Transverse colon (tissue), 3 donors: Measurements from ENCODE around the gene ITGB5.

ENCODE experiments used
- EP300 ChIP-seq: sonication (generic); formaldehyde crosslinking; IDR thresholded peaks from one replicate; pipeline ENCODE4 v1.6.1; 2017; ENCODE audit warnings: antibody characterized with exemption, low read depth
- POLR2A ChIP-seq: fragments of 450-650 bp; IDR thresholded peaks from one replicate; pipeline ENCODE4 v1.6.1; 2016; ENCODE audit warnings: antibody characterized with exemption, mild to moderate bottlenecking, moderate library complexity
- TF ChIP-seq, protein P1 (sequence below), 5 experiments: fragments of 200-600 bp in 3 of 5; fragments of 450-650 bp in 2 of 5; sonication (generic) in 3 of 5; IDR thresholded peaks; 1 replicate in 2 of 5; 2 replicates in 3 of 5; pipeline ENCODE4 v1.5.1; 2016 to 2017; ENCODE audit warnings: antibody characterized with exemption in 5 of 5, inconsistent platforms in 3 of 5, mild to moderate bottlenecking in 2 of 5, moderate library complexity in 1 of 5

DNA sequence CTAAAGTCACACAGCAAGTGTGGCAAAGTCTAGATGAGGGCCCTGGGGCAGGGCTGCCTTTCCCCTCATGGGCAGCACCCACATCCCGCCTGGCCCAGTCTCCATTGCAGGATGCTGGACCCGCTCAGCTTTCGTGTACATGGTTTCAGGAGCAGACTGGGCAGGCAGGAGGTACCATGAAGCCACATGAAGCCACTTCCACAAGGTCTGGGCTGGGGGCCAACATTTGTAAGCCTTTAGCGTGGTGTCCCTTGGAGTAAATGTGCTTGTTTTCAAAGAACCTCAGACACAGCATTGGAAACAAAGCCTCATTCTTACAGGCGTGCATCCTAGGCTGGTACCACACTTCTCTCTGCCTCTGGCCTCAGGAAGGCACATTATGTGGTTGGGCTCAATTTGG lies 122.4 kb downstream of the ITGB5 start:
- TF ChIP-seq, protein P1, sequence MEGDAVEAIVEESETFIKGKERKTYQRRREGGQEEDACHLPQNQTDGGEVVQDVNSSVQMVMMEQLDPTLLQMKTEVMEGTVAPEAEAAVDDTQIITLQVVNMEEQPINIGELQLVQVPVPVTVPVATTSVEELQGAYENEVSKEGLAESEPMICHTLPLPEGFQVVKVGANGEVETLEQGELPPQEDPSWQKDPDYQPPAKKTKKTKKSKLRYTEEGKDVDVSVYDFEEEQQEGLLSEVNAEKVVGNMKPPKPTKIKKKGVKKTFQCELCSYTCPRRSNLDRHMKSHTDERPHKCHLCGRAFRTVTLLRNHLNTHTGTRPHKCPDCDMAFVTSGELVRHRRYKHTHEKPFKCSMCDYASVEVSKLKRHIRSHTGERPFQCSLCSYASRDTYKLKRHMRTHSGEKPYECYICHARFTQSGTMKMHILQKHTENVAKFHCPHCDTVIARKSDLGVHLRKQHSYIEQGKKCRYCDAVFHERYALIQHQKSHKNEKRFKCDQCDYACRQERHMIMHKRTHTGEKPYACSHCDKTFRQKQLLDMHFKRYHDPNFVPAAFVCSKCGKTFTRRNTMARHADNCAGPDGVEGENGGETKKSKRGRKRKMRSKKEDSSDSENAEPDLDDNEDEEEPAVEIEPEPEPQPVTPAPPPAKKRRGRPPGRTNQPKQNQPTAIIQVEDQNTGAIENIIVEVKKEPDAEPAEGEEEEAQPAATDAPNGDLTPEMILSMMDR (IDR thresholded peaks at IDR 0.05): no peak
- TF ChIP-seq EP300 (no peak), POLR2A (no peak)
